PC-9 (cell line): ENCODE measurements around the gene CDH11. TPM values are rescaled to one million over a fixed set of nuclear protein-coding genes. Genes with fewer than 3 reads are reported as not detected.

Source experiments
- BruUV-seq: library from RNA; stranded (reverse); fragments of 400-500 nt; replicated peaks from 2 replicates; lab custom pipeline; 2021; lab: Mats Ljungman, UMichigan
- CTCF ChIA-PET: fragments of 300-600 bp; sonication (Branson Sonifier 250); formaldehyde crosslinking; loops from one replicate; lab custom pipeline; 2022; ENCODE audit warnings: antibody characterized with exemption; lab: Charles Lee
- POLR2A ChIA-PET: fragments of 300-600 bp; sonication (Branson Sonifier 250); formaldehyde crosslinking; loops from one replicate; lab custom pipeline; 2022; ENCODE audit warnings: antibody characterized with exemption; ENCODE audit not compliant: unreplicated experiment; lab: Charles Lee
- DNase-seq, 2 experiments: peaks; one replicate each; pipeline versions ENCODE4 v3.0.0 to v3.0.0-alpha.2; 2015 to 2022; ENCODE audit warnings: mixed read lengths in 1 of 2
- H2AFZ ChIP-seq: fragments of 200-600 bp; sonication (generic); 2 replicates; pipeline ENCODE4 v1.8.1; 2017; ENCODE audit warnings: antibody characterized with exemption
- H3F3A ChIP-seq: fragments of 200-600 bp; sonication (generic); 2 replicates; pipeline ENCODE4 v1.8.1; 2017; ENCODE audit warnings: antibody characterized with exemption, mild to moderate bottlenecking, low read depth; ENCODE audit not compliant: insufficient read depth
- H3K27ac ChIP-seq: fragments of 200-600 bp; sonication (generic); 2 replicates; pipeline ENCODE4 v1.6.1; 2016; ENCODE audit warnings: mixed run types
- H3K27me3 ChIP-seq: fragments of 200-600 bp; sonication (generic); 2 replicates; pipeline ENCODE4 v1.6.1; 2016; ENCODE audit warnings: low read depth, mixed run types; ENCODE audit not compliant: insufficient read depth
- H3K36me3 ChIP-seq: fragments of 200-600 bp; sonication (generic); 2 replicates; pipeline ENCODE4 v1.6.1; 2016; ENCODE audit warnings: low read depth, mixed run types
- H3K4me1 ChIP-seq: fragments of 200-600 bp; sonication (generic); replicated peaks from 2 replicates; pipeline ENCODE4 v1.6.1; 2016; ENCODE audit warnings: mixed run types; ENCODE audit not compliant: insufficient read depth
- H3K4me2 ChIP-seq: fragments of 200-600 bp; sonication (generic); 2 replicates; pipeline ENCODE4 v1.6.1; 2017; ENCODE audit warnings: mixed run types
- H3K4me3 ChIP-seq: fragments of 200-600 bp; sonication (generic); 2 replicates; pipeline ENCODE4 v1.6.1; 2016; ENCODE audit warnings: mixed run types
- H3K79me2 ChIP-seq: fragments of 200-600 bp; sonication (generic); 2 replicates; pipeline ENCODE4 v1.6.1; 2017; ENCODE audit warnings: low read depth, mixed run types
- H3K9me2 ChIP-seq: fragments of 200-600 bp; sonication (generic); 2 replicates; pipeline ENCODE4 v1.8.1; 2017; ENCODE audit warnings: mild to moderate bottlenecking; ENCODE audit not compliant: insufficient read depth
- H3K9me3 ChIP-seq: fragments of 200-600 bp; sonication (generic); 2 replicates; pipeline ENCODE4 v1.8.1; 2016; ENCODE audit warnings: low read depth; ENCODE audit not compliant: insufficient read depth
- H4K20me1 ChIP-seq: fragments of 200-600 bp; sonication (generic); 2 replicates; pipeline ENCODE4 v1.8.1; 2017; ENCODE audit not compliant: insufficient read depth
- EZH2 ChIP-seq: fragments of 200-600 bp; sonication (generic); IDR thresholded peaks from 2 replicates; pipeline ENCODE4 v1.8.0; 2017; ENCODE audit warnings: antibody characterized with exemption, low read depth
- intact Hi-C: fragments of 100-400 bp; cut with micrococcal nuclease; formaldehyde crosslinking; loops from one replicate; pipeline ENCODE4 v1.10.0; 2022; ENCODE audit not compliant: unreplicated experiment
- total RNA-seq: library from RNA; stranded (reverse); gene quantifications from 2 replicates; pipeline ENCODE4 v1.2.3, GENCODE V29; 2021
- TF ChIP-seq, protein P1 (sequence below): fragments of 200-600 bp; sonication (generic); conservative IDR thresholded peaks from 2 replicates; pipeline ENCODE4 v1.6.1; 2017; ENCODE audit warnings: mixed run types, antibody characterized with exemption, mild to moderate bottlenecking, moderate library complexity

The CDH11 gene
- total RNA-seq, 1 experiment from 2014 or later: not detected

DNA sequence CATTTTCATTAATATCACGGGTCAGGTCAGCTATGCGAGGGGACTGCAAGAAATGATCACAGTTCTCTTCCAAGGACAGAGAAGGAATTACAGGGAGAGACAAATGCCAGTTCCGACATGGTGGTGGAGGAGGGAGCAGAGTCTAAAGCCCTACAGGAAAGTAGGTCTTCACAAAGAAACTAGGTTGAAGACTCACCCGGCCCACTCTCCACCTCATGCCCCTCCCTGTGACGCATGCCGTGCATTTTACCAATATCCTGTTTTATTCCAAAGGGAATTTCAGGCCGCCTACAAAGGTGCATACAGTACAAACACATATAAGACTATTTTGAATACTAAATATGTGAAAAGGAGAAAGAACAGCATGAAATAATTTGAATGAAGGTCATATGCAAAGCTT is 56.8 kb downstream of the CDH11 start:
- Histone ChIP-seq H3F3A (no peaks in the 10 kb centered on the region), H2AFZ (no peak overlapping the region), H3K36me3 (no peaks in the 10 kb centered on the region), H4K20me1 (no peaks in the 10 kb centered on the region), H3K27me3 (0 out of 2 replicates have a peak, but pooled peaks cover 9% of the 10 kb centered on the region), H3K27ac (no peak overlapping the region), H3K9me3 (no peaks in the 10 kb centered on the region; the same call in 1 of the 2 replicates), H3K79me2 (no peaks in the 10 kb centered on the region), H3K9me2 (no peaks in the 10 kb centered on the region), H3K4me3 (no peak overlapping the region), H3K4me1 (no peaks in the 10 kb centered on the region), H3K4me2 (no peak overlapping the region)
- DNase-seq: no peak
- intact Hi-C loops: no loop called here
- TF ChIP-seq EZH2: no peak
- TF ChIP-seq, protein P1, sequence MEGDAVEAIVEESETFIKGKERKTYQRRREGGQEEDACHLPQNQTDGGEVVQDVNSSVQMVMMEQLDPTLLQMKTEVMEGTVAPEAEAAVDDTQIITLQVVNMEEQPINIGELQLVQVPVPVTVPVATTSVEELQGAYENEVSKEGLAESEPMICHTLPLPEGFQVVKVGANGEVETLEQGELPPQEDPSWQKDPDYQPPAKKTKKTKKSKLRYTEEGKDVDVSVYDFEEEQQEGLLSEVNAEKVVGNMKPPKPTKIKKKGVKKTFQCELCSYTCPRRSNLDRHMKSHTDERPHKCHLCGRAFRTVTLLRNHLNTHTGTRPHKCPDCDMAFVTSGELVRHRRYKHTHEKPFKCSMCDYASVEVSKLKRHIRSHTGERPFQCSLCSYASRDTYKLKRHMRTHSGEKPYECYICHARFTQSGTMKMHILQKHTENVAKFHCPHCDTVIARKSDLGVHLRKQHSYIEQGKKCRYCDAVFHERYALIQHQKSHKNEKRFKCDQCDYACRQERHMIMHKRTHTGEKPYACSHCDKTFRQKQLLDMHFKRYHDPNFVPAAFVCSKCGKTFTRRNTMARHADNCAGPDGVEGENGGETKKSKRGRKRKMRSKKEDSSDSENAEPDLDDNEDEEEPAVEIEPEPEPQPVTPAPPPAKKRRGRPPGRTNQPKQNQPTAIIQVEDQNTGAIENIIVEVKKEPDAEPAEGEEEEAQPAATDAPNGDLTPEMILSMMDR: no peak
- CTCF ChIA-PET: no interaction called here
- no TSS peak for BruUV-seq
- POLR2A ChIA-PET: no interaction called here

DNA sequence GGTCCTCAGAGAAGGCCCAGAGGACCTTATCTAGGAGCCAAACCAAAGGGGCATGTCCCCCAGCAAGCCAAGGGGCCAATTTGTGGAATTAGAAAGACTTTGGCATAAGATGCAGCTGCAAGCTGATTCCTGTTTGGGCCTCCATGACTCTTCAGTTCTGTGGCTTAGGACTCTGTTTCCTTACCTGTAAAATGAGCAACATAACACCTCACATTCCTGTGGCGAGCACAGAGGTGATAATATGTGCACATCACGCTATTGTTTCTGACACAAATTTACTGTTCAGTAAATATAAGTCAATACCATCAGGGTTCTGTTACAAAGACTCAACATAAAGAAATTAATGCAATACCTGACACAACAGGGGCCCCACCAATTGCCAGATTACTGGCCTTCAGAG is 57.7 kb downstream of the CDH11 start:
- CTCF ChIA-PET: no interaction called here
- Histone ChIP-seq H3K4me2 (no peak overlapping the region), H3K27me3 (peaks cover 18% of the 10 kb centered on the region; the same call in 1 of the 2 replicates), H3K79me2 (no peaks in the 10 kb centered on the region), H3K27ac (no peak overlapping the region), H3K9me2 (no peaks in the 10 kb centered on the region), H3F3A (no peaks in the 10 kb centered on the region), H3K36me3 (no peaks in the 10 kb centered on the region), H3K4me1 (no peaks in the 10 kb centered on the region), H3K9me3 (no peaks in the 10 kb centered on the region; the same call in 1 of the 2 replicates), H2AFZ (no peak overlapping the region), H3K4me3 (no peak overlapping the region), H4K20me1 (no peaks in the 10 kb centered on the region)
- POLR2A ChIA-PET: no interaction called here
- no peak for TF ChIP-seq EZH2
- TF ChIP-seq, protein P1: no peak
- BruUV-seq: no TSS peak
- intact Hi-C loops: no loop called here
- no peak for DNase-seq

DNA sequence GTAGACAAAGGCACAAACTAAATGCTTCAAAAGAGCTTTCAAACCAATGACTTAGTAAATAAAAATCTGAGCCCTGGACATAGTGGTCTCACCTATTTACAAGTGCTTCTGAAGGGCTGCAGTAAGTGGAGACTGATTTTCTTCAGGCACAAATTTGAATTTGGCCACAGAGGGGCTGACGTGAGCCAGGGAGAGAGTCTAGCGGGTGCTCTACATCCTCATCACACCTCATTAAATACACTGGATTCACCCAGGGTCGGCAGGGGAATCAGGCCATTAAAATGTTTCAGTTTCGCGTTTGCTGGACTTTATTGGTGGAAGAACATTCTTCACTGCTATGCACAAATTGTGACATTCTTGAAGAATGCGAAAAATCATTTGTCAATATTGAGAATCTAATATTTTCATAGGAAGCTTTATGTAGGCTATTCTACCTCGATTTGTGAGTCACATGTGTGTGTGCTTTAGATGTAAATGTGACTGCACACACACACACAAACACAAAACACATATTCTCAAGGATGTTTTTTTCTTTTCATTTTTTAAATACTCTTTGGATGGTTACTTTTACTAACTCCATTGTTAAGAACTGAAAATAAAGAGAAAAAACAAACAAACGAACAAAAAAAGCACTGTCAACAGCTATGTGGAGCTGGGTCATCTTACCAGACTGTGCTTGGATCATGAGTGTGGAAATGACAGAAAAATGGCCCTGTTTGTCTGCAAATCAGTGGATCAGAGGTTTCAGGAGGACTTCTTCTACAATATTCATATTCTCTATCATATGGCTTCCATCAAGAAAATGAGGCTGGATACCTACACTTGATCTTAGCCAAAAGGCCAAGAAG is 58.9 kb downstream of the CDH11 start:
- BruUV-seq: no TSS peak
- no peaks in the 10 kb centered on the region for H4K20me1 ChIP-seq

More for the DNA sequence above, 58.9 kb downstream of the CDH11 start:
- CTCF ChIA-PET: no interaction called here
- TF ChIP-seq, protein P1: no peak
- TF ChIP-seq EZH2: no peak
- Histone ChIP-seq H3K27me3 (peaks cover 19% of the 10 kb centered on the region; the same call in 1 of the 2 replicates), H3K4me1 (no peaks in the 10 kb centered on the region), H3K27ac (no peak overlapping the region), H3F3A (no peaks in the 10 kb centered on the region), H2AFZ (no peak overlapping the region), H3K9me3 (no peaks in the 10 kb centered on the region), H3K36me3 (no peaks in the 10 kb centered on the region), H3K4me3 (no peak overlapping the region), H3K9me2 (no peaks in the 10 kb centered on the region), H3K79me2 (no peaks in the 10 kb centered on the region), H3K4me2 (no peak overlapping the region)
- DNase-seq: no peak
- POLR2A ChIA-PET: no interaction called here
- intact Hi-C loops: no loop called here
